Activated CD8-positive, alpha-beta memory T cell treated with anti-CD3 and anti-CD28 coated beads, Interleukin-2, amount 50 U/mL, for 1 hour (primary cell): ENCODE results near the gene TLR10.
"Not testable (repeated sequence)": the region's sequence is repeated elsewhere in the genome, so short reads cannot be mapped to it uniquely, and the experiment has no call there.

Experiments used
- DNase-seq: peaks from one replicate; pipeline ENCODE4 v3.0.0-alpha.2; 2020; ENCODE audit errors: extremely low read depth

Gene TLR10

GRCh38 chr4:38766940-38767339 lies 15.8 kb downstream of the TLR10 start:
- not testable (repeated sequence) for DNase-seq

GRCh38 chr4:38765382-38765781 lies 17.4 kb downstream of the TLR10 start:
- DNase-seq: no peak

- DNase-seq: no peak
Measured at GRCh38 chr4:38764277-38764676, 18.5 kb downstream of the TLR10 start.

GRCh38 chr4:38762560-38762959 lies 20.2 kb downstream of the TLR10 start:
- no peak for DNase-seq

GRCh38 chr4:38759790-38760122 lies 23.0 kb downstream of the TLR10 start:
- no peak for DNase-seq

- no peak for DNase-seq
Measured at GRCh38 chr4:38759113-38759789, 23.5 kb downstream of the TLR10 start.

- no peak for DNase-seq
Measured at GRCh38 chr4:38757945-38758600, 24.7 kb downstream of the TLR10 start.

- DNase-seq: no peak
Measured at GRCh38 chr4:38752941-38753806, 29.6 kb downstream of the TLR10 start.

GRCh38 chr4:38752372-38752940 lies 30.3 kb downstream of the TLR10 start:
- no peak for DNase-seq

- no peak for DNase-seq
Measured at GRCh38 chr4:38751341-38752010, 31.3 kb downstream of the TLR10 start.

GRCh38 chr4:38749336-38749735 lies 33.5 kb downstream of the TLR10 start:
- DNase-seq: no peak

GRCh38 chr4:38747629-38748028 lies 35.2 kb downstream of the TLR10 start:
- DNase-seq: no peak

- no peak for DNase-seq
Measured at GRCh38 chr4:38745881-38746280, 36.9 kb downstream of the TLR10 start.

- DNase-seq: no peak
Measured at GRCh38 chr4:38743866-38744265, 38.9 kb downstream of the TLR10 start.

GRCh38 chr4:38740303-38740702 lies 42.5 kb downstream of the TLR10 start:
- no peak for DNase-seq

- DNase-seq: no peak
Measured at GRCh38 chr4:38738940-38739803, 43.6 kb downstream of the TLR10 start.

- no peak for DNase-seq
Measured at GRCh38 chr4:38735870-38736269, 46.9 kb downstream of the TLR10 start.

- DNase-seq: no peak
Measured at GRCh38 chr4:38734911-38735310, 47.9 kb downstream of the TLR10 start.

GRCh38 chr4:38734446-38734845 lies 48.3 kb downstream of the TLR10 start:
- DNase-seq: no peak

GRCh38 chr4:38733663-38734062 lies 49.1 kb downstream of the TLR10 start:
- no peak for DNase-seq
